Measurements from ENCODE around the gene SLC6A17. TPM values are rescaled to one million over a fixed set of nuclear protein-coding genes. Genes with fewer than 3 reads are reported as not detected.

Gene SLC6A17
- total RNA-seq, 2 experiments from 2014 or later = 0.07 TPM

DNA sequence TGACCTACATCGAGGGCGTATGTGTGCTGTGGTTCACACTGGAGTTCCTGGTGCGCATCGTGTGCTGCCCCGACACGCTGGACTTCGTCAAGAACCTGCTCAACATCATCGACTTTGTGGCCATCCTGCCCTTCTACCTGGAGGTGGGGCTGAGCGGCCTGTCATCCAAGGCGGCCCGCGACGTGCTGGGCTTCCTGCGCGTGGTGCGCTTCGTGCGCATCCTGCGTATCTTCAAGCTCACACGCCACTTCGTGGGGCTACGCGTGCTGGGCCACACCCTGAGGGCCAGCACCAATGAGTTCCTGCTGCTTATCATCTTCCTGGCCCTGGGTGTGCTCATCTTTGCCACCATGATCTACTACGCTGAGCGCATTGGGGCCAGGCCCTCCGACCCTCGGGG, 72.8 kb downstream of the SLC6A17 start:
- Mint-ChIP-seq H3K27me3 (no peaks in the 10 kb centered on the region), H3K9me3 (ENCODE audit: low read depth) (no peaks in the 10 kb centered on the region), H3K27ac (no peak overlapping the region), H3K36me3 (ENCODE audit: low read depth) (peaks cover 13% of the 10 kb centered on the region), H3K4me3 (no peak overlapping the region), H3K4me1 (peaks cover 3% of the 10 kb centered on the region)
- no peak for DNase-seq
- ChIA-PET POLR2A (no interaction called here), CTCF (no interaction called here)
- no peak for ATAC-seq
- intact Hi-C loops (cut with DNase I, micrococcal nuclease) = no loop called here

- ATAC-seq = no peak
- Mint-ChIP-seq H3K4me3 (no peak overlapping the region), H3K27ac (no peak overlapping the region), H3K27me3 (no peaks in the 10 kb centered on the region), H3K36me3 (ENCODE audit: low read depth) (peaks cover 10% of the 10 kb centered on the region), H3K9me3 (ENCODE audit: low read depth) (no peaks in the 10 kb centered on the region), H3K4me1 (no peaks in the 10 kb centered on the region)
- CTCF ChIA-PET = interaction anchor here (1.3 kb wide), 1 partner anchor 21 kb away, joined by 6 read pairs; no protein-coding TSS in a partner anchor
- intact Hi-C loops (cut with DNase I, micrococcal nuclease) = no loop called here
- POLR2A ChIA-PET = no interaction called here
- no peak for DNase-seq
Observed at GRCh38 chr1:110223581-110223980, 73.3 kb downstream of the SLC6A17 start.

- no peaks in the 10 kb centered on the region for H3K4me1 Mint-ChIP-seq
- intact Hi-C loops (cut with DNase I, micrococcal nuclease) = no loop called here
- H3K36me3 Mint-ChIP-seq (ENCODE audit: low read depth) = peaks cover 10% of the 10 kb centered on the region
- CTCF ChIA-PET = interaction anchor here (0.7 to 1.3 kb wide), 3 partner anchors 17 to 93 kb away, joined by 3 to 6 read pairs (median 4); no protein-coding TSS in a partner anchor
- no peaks in the 10 kb centered on the region for H3K27me3 Mint-ChIP-seq
- no peaks in the 10 kb centered on the region for H3K9me3 Mint-ChIP-seq (ENCODE audit: low read depth)
- no peak overlapping the region for H3K4me3 Mint-ChIP-seq
- no peak overlapping the region for H3K27ac Mint-ChIP-seq
- POLR2A ChIA-PET = no interaction called here
- ATAC-seq (no peak), DNase-seq (no peak)
Observed at GRCh38 chr1:110224240-110224995, 74.1 kb downstream of the SLC6A17 start.

DNA sequence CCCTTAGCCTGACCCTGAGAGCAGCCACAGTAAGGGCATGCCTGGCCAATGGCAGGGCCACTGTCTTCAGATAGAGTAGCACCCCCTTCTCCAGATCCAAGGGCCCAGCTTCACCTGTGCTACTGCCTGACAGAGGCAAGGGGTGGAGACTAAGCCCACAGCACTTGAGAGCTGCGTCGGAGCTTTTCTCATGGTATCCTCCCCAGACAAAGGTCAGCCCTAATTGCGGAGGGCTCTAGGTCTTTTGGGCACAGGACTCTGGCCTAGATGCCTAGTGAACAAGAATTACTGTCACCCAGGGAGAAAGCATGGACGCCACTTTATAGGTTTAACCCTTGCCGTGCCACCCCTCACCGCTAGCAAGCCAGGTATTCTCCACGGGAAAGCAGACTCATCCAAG, 74.9 kb downstream of the SLC6A17 start:
- Mint-ChIP-seq H3K4me3 (no peak overlapping the region), H3K27me3 (no peaks in the 10 kb centered on the region), H3K9me3 (ENCODE audit: low read depth) (no peaks in the 10 kb centered on the region), H3K36me3 (ENCODE audit: low read depth) (peaks cover 15% of the 10 kb centered on the region), H3K27ac (no peak overlapping the region), H3K4me1 (no peaks in the 10 kb centered on the region)
- DNase-seq (no peak), ATAC-seq (no peak)
- intact Hi-C loops (cut with DNase I, micrococcal nuclease) = no loop called here
- POLR2A ChIA-PET = no interaction called here
- CTCF ChIA-PET = interaction anchor here (0.7 to 1.3 kb wide), 2 partner anchors 22 to 92 kb away, joined by 3 read pairs; no protein-coding TSS in a partner anchor

GRCh38 chr1:110225756-110226404, 75.6 kb downstream of the SLC6A17 start:
- CTCF ChIA-PET = interaction anchor here (1.3 kb wide), 1 partner anchor 23 kb away, joined by 3 read pairs; no protein-coding TSS in a partner anchor
- no peak for DNase-seq
- no peak for ATAC-seq
- Mint-ChIP-seq H3K27me3 (no peaks in the 10 kb centered on the region), H3K36me3 (ENCODE audit: low read depth) (peaks cover 18% of the 10 kb centered on the region), H3K27ac (no peak overlapping the region), H3K4me3 (no peak overlapping the region), H3K4me1 (no peaks in the 10 kb centered on the region), H3K9me3 (ENCODE audit: low read depth) (no peaks in the 10 kb centered on the region)
- intact Hi-C loops (cut with DNase I, micrococcal nuclease) = no loop called here
- POLR2A ChIA-PET = no interaction called here

DNA sequence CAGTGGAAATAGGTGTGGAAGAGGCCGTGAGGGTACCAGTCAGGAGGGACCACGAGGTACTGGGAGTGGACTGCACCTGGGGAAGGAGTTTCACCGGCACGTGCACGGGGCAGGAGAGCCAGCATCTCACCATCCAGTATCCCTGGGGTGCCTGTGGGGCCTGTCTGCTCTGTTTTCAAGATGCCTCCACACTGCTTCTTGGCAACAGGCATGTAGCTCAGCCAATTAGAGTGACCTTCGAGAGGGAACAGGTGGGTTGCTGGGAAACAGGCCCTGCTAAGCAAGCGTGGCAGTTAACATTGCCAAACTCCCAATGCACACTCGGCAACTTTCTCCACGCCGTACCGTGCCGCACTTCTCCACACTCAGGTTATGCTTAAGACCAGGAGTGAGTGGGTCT, 77.5 kb downstream of the SLC6A17 start:
- no peak overlapping the region for H3K4me3 Mint-ChIP-seq
- H3K27me3 Mint-ChIP-seq = no peaks in the 10 kb centered on the region
- ChIA-PET CTCF (interaction anchor here (0.9 kb wide), 1 partner anchor 137 kb away, joined by 4 read pairs; no protein-coding TSS in a partner anchor), POLR2A (no interaction called here)
- DNase-seq (no peak), ATAC-seq (no peak)
- no peaks in the 10 kb centered on the region for H3K4me1 Mint-ChIP-seq
- H3K9me3 Mint-ChIP-seq (ENCODE audit: low read depth) = no peaks in the 10 kb centered on the region
- H3K27ac Mint-ChIP-seq = no peak overlapping the region
- intact Hi-C loops (cut with DNase I, micrococcal nuclease) = loop anchor here in 1 of 2 experiments (1.0 kb wide), 1 partner anchor 12 kb away; no protein-coding TSS in a partner anchor
- H3K36me3 Mint-ChIP-seq (ENCODE audit: low read depth) = peaks cover 19% of the 10 kb centered on the region

GRCh38 chr1:110228381-110228780, 78.1 kb downstream of the SLC6A17 start:
- ChIA-PET POLR2A (no interaction called here), CTCF (no interaction called here)
- no peaks in the 10 kb centered on the region for H3K4me1 Mint-ChIP-seq

DNA sequence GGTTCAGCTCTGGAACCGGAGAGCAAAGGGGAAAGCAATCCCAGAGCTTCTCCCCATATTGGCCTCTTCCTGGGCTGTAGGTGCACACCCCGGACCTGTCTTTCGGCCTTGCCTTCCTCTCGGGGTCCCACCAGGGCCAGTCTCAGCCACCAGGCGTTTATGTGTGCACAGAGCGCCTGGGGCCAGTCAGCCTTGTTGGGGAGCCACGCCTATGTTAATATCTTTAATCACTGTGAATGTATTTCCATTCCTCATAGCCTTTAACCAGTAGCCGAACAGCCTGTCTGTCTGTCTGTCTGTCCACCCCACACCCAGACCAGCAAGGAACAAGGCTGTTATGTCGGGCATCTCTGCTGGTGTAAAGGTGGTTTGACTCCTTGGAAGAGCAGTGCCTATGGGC, 78.6 kb downstream of the SLC6A17 start:
- POLR2A ChIA-PET = no interaction called here
- DNase-seq (no peak), ATAC-seq (no peak)
- Mint-ChIP-seq H3K27me3 (no peaks in the 10 kb centered on the region), H3K36me3 (ENCODE audit: low read depth) (peaks cover 15% of the 10 kb centered on the region), H3K4me1 (no peaks in the 10 kb centered on the region), H3K9me3 (ENCODE audit: low read depth) (no peaks in the 10 kb centered on the region), H3K4me3 (no peak overlapping the region), H3K27ac (no peak overlapping the region)
- CTCF ChIA-PET = no interaction called here
- intact Hi-C loops (cut with DNase I, micrococcal nuclease) = no loop called here

More at GRCh38 chr1:110228381-110228780, 78.1 kb downstream of the SLC6A17 start:
- ATAC-seq (no peak), DNase-seq (no peak)
- Mint-ChIP-seq H3K27me3 (no peaks in the 10 kb centered on the region), H3K4me3 (no peak overlapping the region), H3K36me3 (ENCODE audit: low read depth) (peaks cover 16% of the 10 kb centered on the region), H3K9me3 (ENCODE audit: low read depth) (no peaks in the 10 kb centered on the region), H3K27ac (no peak overlapping the region)
- intact Hi-C loops (cut with DNase I, micrococcal nuclease) = no loop called here

DNA sequence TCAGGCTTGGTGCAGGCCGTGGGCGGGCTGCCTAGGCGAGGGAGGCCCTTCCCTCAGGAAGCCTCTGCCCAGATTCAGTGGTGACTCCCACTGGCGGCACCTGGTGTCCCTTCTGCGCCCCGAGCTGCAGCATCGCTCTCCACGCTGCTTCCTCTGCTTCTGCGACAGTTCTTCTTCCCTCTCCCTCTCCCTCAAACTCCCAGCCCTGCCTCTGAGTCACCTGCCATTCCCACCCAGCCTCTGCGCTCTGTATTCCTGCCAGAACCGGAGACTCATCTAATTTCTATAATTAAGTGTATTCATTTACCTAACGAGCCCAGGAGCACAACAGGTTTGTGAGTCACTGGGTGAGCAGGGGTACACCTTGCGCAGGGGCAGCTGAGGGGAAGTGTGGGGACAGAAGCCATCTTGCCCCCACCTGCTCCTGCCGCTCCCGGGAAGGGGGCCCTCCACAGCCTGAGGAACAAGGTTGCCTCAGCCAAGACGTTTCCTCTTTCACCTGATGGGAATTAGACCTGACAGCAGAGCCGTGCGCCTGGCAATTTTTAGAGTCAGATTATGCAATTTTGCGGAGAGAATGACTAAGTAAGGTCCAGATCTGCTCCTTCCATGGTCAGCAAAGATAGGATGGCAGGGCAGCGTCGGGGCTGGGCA, 79.2 kb downstream of the SLC6A17 start:
- Mint-ChIP-seq H3K27me3 (no peaks in the 10 kb centered on the region), H3K4me1 (peaks cover 2% of the 10 kb centered on the region), H3K9me3 (ENCODE audit: low read depth) (no peaks in the 10 kb centered on the region), H3K36me3 (ENCODE audit: low read depth) (peaks cover 15% of the 10 kb centered on the region), H3K4me3 (no peak overlapping the region), H3K27ac (no peak overlapping the region)
- POLR2A ChIA-PET = no interaction called here
- intact Hi-C loops (cut with DNase I, micrococcal nuclease) = no loop called here
- no peak for DNase-seq
- ATAC-seq = no peak
- CTCF ChIA-PET = no interaction called here

GRCh38 chr1:110230381-110231199, 80.3 kb downstream of the SLC6A17 start:
- no peak overlapping the region for H3K4me3 Mint-ChIP-seq
- no peaks in the 10 kb centered on the region for H3K9me3 Mint-ChIP-seq (ENCODE audit: low read depth)
- ChIA-PET CTCF (interaction anchor here (0.8 kb wide), 1 partner anchor 15 kb away, joined by 3 read pairs; no protein-coding TSS in a partner anchor), POLR2A (interaction anchor here (0.6 kb wide), 1 partner anchor 232 kb away, joined by 3 read pairs; no protein-coding TSS in a partner anchor)
- H3K27me3 Mint-ChIP-seq = no peaks in the 10 kb centered on the region
- H3K27ac Mint-ChIP-seq = no peak overlapping the region
- peaks cover 13% of the 10 kb centered on the region for H3K4me1 Mint-ChIP-seq
- H3K36me3 Mint-ChIP-seq (ENCODE audit: low read depth) = peaks cover 17% of the 10 kb centered on the region
- ATAC-seq (no peak), DNase-seq (no peak)
- intact Hi-C loops (cut with DNase I, micrococcal nuclease) = no loop called here

GRCh38 chr1:110233861-110234260, 83.6 kb downstream of the SLC6A17 start:
- ATAC-seq (no peak), DNase-seq (no peak)
- intact Hi-C loops (cut with DNase I, micrococcal nuclease) = no loop called here
- Mint-ChIP-seq H3K4me3 (no peak overlapping the region), H3K36me3 (ENCODE audit: low read depth) (peaks cover 27% of the 10 kb centered on the region), H3K9me3 (ENCODE audit: low read depth) (no peaks in the 10 kb centered on the region), H3K27ac (no peak overlapping the region), H3K27me3 (no peaks in the 10 kb centered on the region), H3K4me1 (peaks cover 46% of the 10 kb centered on the region)
- POLR2A ChIA-PET = no interaction called here
- CTCF ChIA-PET = interaction anchor here (0.9 to 1.0 kb wide), 2 partner anchors 26 to 30 kb away, joined by 3 to 4 read pairs; no protein-coding TSS in a partner anchor
